OCI-LY3 (cell line): ENCODE results near the gene TPSG1.

Experiments
- CTCF ChIP-seq: fragments of 200-600, 300-600 bp; sonication (generic); IDR thresholded peaks from 2 replicates; pipeline ENCODE4 v1.5.1; 2014; ENCODE audit warnings: antibody characterized with exemption, low read length, low read depth
- EZH2phosphoT487 ChIP-seq: fragments of 200-600 bp; shearing (Covaris generic); IDR thresholded peaks from 2 replicates; pipeline ENCODE4 v1.6.1; 2018; ENCODE audit warnings: antibody characterized with exemption, mixed run types, low read depth

GRCh38 chr16:1199347-1200013 lies 25.6 kb downstream of the TPSG1 start:
- TF ChIP-seq CTCF (no peak), EZH2phosphoT487 (no peak)
